Testis (tissue), 5 donors: ENCODE data around the gene GSG1L. TPM values are rescaled to one million over a fixed set of nuclear protein-coding genes. Genes with fewer than 3 reads are reported as not detected.

Source experiments
- DNase-seq: peaks from one replicate; pipeline ENCODE4 v3.0.0-alpha.2; 2019
- H3K27ac ChIP-seq, 2 donors: fragments of 200-600 bp; sonication (generic); one replicate each; pipeline ENCODE4 v1.5.1; 2019
- H3K27me3 ChIP-seq: fragments of 200-600 bp; sonication (generic); one replicate; pipeline ENCODE4 v1.5.1; 2019
- H3K36me3 ChIP-seq: fragments of 200-600 bp; sonication (generic); one replicate; pipeline ENCODE4 v1.5.1; 2017; ENCODE audit warnings: low read depth; ENCODE audit errors: missing control alignments
- H3K4me1 ChIP-seq: fragments of 200-600 bp; sonication (generic); one replicate; pipeline ENCODE4 v1.5.1; 2019
- H3K4me3 ChIP-seq, 2 donors: fragments of 200-600 bp; sonication (generic); one replicate each; pipeline ENCODE4 v1.5.1; 2017 to 2019
- H3K9me3 ChIP-seq: fragments of 200-600 bp; sonication (generic); one replicate; pipeline ENCODE4 v1.5.1; 2017
- CTCF ChIP-seq, 3 experiments: fragments of 450-650 bp in 2 of 3; fragments of 200-600 bp in 1 of 3; sonication (generic) in 1 of 3; IDR thresholded peaks; one replicate each; pipeline ENCODE4 v1.5.1; 2016 to 2019; ENCODE audit warnings: antibody characterized with exemption in 3 of 3, mild to moderate bottlenecking in 2 of 3, moderate library complexity in 1 of 3
- POLR2A ChIP-seq: fragments of 450-650 bp; IDR thresholded peaks from one replicate; pipeline ENCODE4 v1.6.1; 2017; ENCODE audit warnings: antibody characterized with exemption, mild to moderate bottlenecking, moderate library complexity
- WGBS, 2 donors: methylation state at CpG; one replicate each; pipeline ENCODE4 v1.1.5; 2018; 5-methylcytosine and 5-hydroxymethylcytosine counted together
- intact Hi-C: fragments of 100-400 bp; cut with DNase I; formaldehyde crosslinking; loops from one replicate; pipeline ENCODE4 v1.15.1; 2023; ENCODE audit warnings: low total_unique reads
- long read RNA-seq, 2 donors: transcript quantifications; one replicate each; lab custom pipeline, GENCODE V29; 2026
- polyA plus RNA-seq: library from polyadenylated mRNA; stranded (reverse); fragments of 350-450 nt; fragmentation: Illumina TruSeq; extraction: RNeasy Lipid Tissue Mini Kit (QIAGEN cat#74804); gene quantifications from one replicate; pipeline ENCODE4 v1.2.3, GENCODE V29; 2014; ENCODE audit warnings: low read depth, low replicate concordance; ENCODE audit not compliant: insufficient read depth
- total RNA-seq, 2 donors: library from RNA; depleted of rRNA; stranded (reverse); fragments of >200 nt; gene quantifications; one replicate each; pipeline ENCODE4 v1.2.3, GENCODE V29; 2016

Gene GSG1L
- 1 to 10 TPM; 1.1 to 1.9 TPM for total RNA-seq
- 2.8 TPM for polyA plus RNA-seq
- long read RNA-seq, donor 1: 0 reads
- long read RNA-seq, donor 2: 0 reads

- 0 to 2% methylated on average over 1 to 28 of the region's 54 CpGs for whole genome bisulfite sequencing, 2 donors
- H3K9me3 ChIP-seq: no peaks in the 10 kb centered on the region
- no peaks in the 10 kb centered on the region for H3K27me3 ChIP-seq
- DNase-seq: no peak
- intact Hi-C loops: no loop called here
- H3K27ac ChIP-seq: no peak within 1 kb of the TSS
- no peaks in the 10 kb centered on the region for H3K36me3 ChIP-seq
- H3K4me1 ChIP-seq: no peaks in the 10 kb centered on the region
- peak within 1 kb of the TSS; percentile 29 to 39 for H3K4me3 ChIP-seq
- TF ChIP-seq CTCF (IDR thresholded peaks at IDR 0.05) (no peak), POLR2A (no peak)
Observed at GRCh38 chr16:28063591-28064061, at the start of gene GSG1L. GSG1L (minus strand) TSS chr16:28063714; CDS start chr16:28063424, 290 bp downstream.

GRCh38 chr16:28112908-28113307 is 49.4 kb upstream of the GSG1L start:
- WGBS, 2 donors: 93% methylated on average over 10 of the region's 10 CpGs
- intact Hi-C loops: no loop called here
- Histone ChIP-seq H3K9me3 (no peaks in the 10 kb centered on the region), H3K36me3 (no peaks in the 10 kb centered on the region), H3K27me3 (no peaks in the 10 kb centered on the region), H3K27ac (no peak overlapping the region), H3K4me3 (no peak overlapping the region), H3K4me1 (no peaks in the 10 kb centered on the region)
- no peak for DNase-seq
- TF ChIP-seq POLR2A: no peak
- TF ChIP-seq CTCF (IDR thresholded peaks at IDR 0.05): no peak

- H3K27ac ChIP-seq: no peak overlapping the region
- no peak for TF ChIP-seq CTCF (IDR thresholded peaks at IDR 0.05)
- TF ChIP-seq POLR2A: no peak
- 89 to 100% methylated on average over 2 of the region's 2 CpGs for WGBS, 2 donors
- H3K9me3 ChIP-seq: no peaks in the 10 kb centered on the region
- no peaks in the 10 kb centered on the region for H3K27me3 ChIP-seq
- intact Hi-C loops: no loop called here
- H3K36me3 ChIP-seq: no peaks in the 10 kb centered on the region
- no peak overlapping the region for H3K4me3 ChIP-seq
- H3K4me1 ChIP-seq: no peaks in the 10 kb centered on the region
- no peak for DNase-seq
Observed at GRCh38 chr16:28110977-28111376, 47.5 kb upstream of the GSG1L start.

- Histone ChIP-seq H3K36me3 (no peaks in the 10 kb centered on the region), H3K4me3 (no peak overlapping the region), H3K9me3 (no peaks in the 10 kb centered on the region), H3K27ac (no peak overlapping the region), H3K27me3 (no peaks in the 10 kb centered on the region), H3K4me1 (no peaks in the 10 kb centered on the region)
- intact Hi-C loops: no loop called here
- DNase-seq: no peak
- TF ChIP-seq CTCF (IDR thresholded peaks at IDR 0.05): no peak
- TF ChIP-seq POLR2A: no peak
- WGBS, 2 donors: 79 to 84% methylated on average over 5 of the region's 5 CpGs
Observed at GRCh38 chr16:28110479-28110878, 47.0 kb upstream of the GSG1L start.

- no peak for TF ChIP-seq POLR2A
- no peak for TF ChIP-seq CTCF (IDR thresholded peaks at IDR 0.05)
- H3K4me1 ChIP-seq: no peaks in the 10 kb centered on the region
- DNase-seq: no peak
- no peak overlapping the region for H3K27ac ChIP-seq
- 57 to 64% methylated on average over 3 of the region's 3 CpGs for WGBS, 2 donors
- intact Hi-C loops: no loop called here
- no peak overlapping the region for H3K4me3 ChIP-seq
- no peaks in the 10 kb centered on the region for H3K9me3 ChIP-seq
- no peaks in the 10 kb centered on the region for H3K36me3 ChIP-seq
- no peaks in the 10 kb centered on the region for H3K27me3 ChIP-seq
Observed at GRCh38 chr16:28110074-28110473, 46.6 kb upstream of the GSG1L start.
